Upper lobe of left lung (tissue), 6 donors: ENCODE results near the gene KAT2B. TPM values are rescaled to one million over a fixed set of nuclear protein-coding genes. Genes with fewer than 3 reads are reported as not detected.

Experiments used
- ATAC-seq, 2 donors: fragments of 200-7000 bp; cut with Tn5 transposase; one replicate each; pipeline ENCODE4 v1.9.1; 2022; ENCODE audit warnings: mild to moderate bottlenecking in 2 of 2, moderate library complexity in 2 of 2; ENCODE audit not compliant: low FRiP score in 2 of 2
- DNase-seq, 2 donors: peaks; one replicate each; pipeline ENCODE4 v3.0.0-alpha.2; 2019 to 2020
- H3K27ac ChIP-seq, 4 donors: fragments of 200-600 bp; sonication (generic); one replicate each; pipeline ENCODE4 v1.5.1; 2016 to 2019
- H3K27me3 ChIP-seq, 4 donors: fragments of 200-600 bp; sonication (generic); one replicate each; pipeline ENCODE4 v1.5.1; 2017 to 2019
- H3K36me3 ChIP-seq, 4 donors: fragments of 200-600 bp; sonication (generic); one replicate each; pipeline ENCODE4 v1.5.1; 2016 to 2019
- H3K4me1 ChIP-seq, 4 donors: fragments of 200-600 bp; sonication (generic); one replicate each; pipeline ENCODE4 v1.5.1; 2018 to 2019
- H3K4me3 ChIP-seq, 4 donors: fragments of 200-600 bp; sonication (generic); one replicate each; pipeline ENCODE4 v1.5.1; 2017 to 2019; ENCODE audit warnings: mild to moderate bottlenecking in 2 of 4, moderate library complexity in 1 of 4
- H3K9me3 ChIP-seq, 4 donors: fragments of 200-600 bp; sonication (generic); one replicate each; pipeline ENCODE4 v1.5.1; 2018 to 2019
- CTCF ChIP-seq, 6 experiments: fragments of 450-650 bp in 4 of 6; fragments of 200-600 bp in 2 of 6; sonication (generic) in 2 of 6; IDR thresholded peaks; one replicate each; pipeline ENCODE4 v1.5.1; 2016 to 2019; ENCODE audit warnings: antibody characterized with exemption in 6 of 6
- EP300 ChIP-seq, 4 donors: sonication (generic); formaldehyde crosslinking; IDR thresholded peaks; one replicate each; pipeline ENCODE4 v1.5.1; 2017; ENCODE audit warnings: antibody characterized with exemption in 4 of 4, control low read depth in 2 of 4
- POLR2A ChIP-seq, 4 donors: fragments of 450-650 bp; IDR thresholded peaks; one replicate each; pipeline ENCODE4 v1.5.1; 2016 to 2017; ENCODE audit warnings: antibody characterized with exemption in 4 of 4, mild to moderate bottlenecking in 2 of 4
- POLR2AphosphoS5 ChIP-seq, 2 donors: sonication (generic); formaldehyde crosslinking; IDR thresholded peaks; one replicate each; pipeline ENCODE4 v1.5.1; 2017; ENCODE audit warnings: antibody characterized with exemption in 2 of 2
- WGBS, 2 donors: methylation state at CpG; one replicate each; pipeline ENCODE4 v1.1.5; 2017 to 2018; 5-methylcytosine and 5-hydroxymethylcytosine counted together
- total RNA-seq, 6 donors: library from RNA; depleted of rRNA in 4 of 6; stranded (reverse); fragments of >200 nt in 4 of 6; gene quantifications; one replicate each; pipeline versions ENCODE4 v1.1.0 to v1.2.1, GENCODE V29; 2016 to 2021
- donor health status: DM: no; HTN: no; CAD: no; lungs with moderate emphysema.
- donor health status: DM: no; HTN: yes; CAD: no; lungs with severe emphysema.

Gene KAT2B
- total RNA-seq, 6 donors from 2014 or later = 19.3 to 58.9 (median 31.9) TPM

GRCh38 chr3:20066079-20066478 is 25.8 kb downstream of the KAT2B start:
- Histone ChIP-seq H3K27me3 (no peaks in the 10 kb centered on the region), H3K36me3 (no peaks in the 10 kb centered on the region), H3K4me1 (peaks cover 8 to 16% (median 12%) of the 10 kb centered on the region in 4 donors), H3K4me3 (no peak overlapping the region), H3K27ac (no peak overlapping the region), H3K9me3 (no peaks in the 10 kb centered on the region)
- DNase-seq = no peak
- ATAC-seq = no peak
- no peak for TF ChIP-seq POLR2A (IDR thresholded peaks at IDR 0.05)
- no peak for TF ChIP-seq EP300 (IDR thresholded peaks at IDR 0.05)
- no peak for TF ChIP-seq CTCF (IDR thresholded peaks at IDR 0.05)
- 93 to 94% methylated on average over 1 of the region's 1 CpG for WGBS, 2 donors

GRCh38 chr3:20066850-20067617 is 26.8 kb downstream of the KAT2B start:
- Histone ChIP-seq H3K4me1 (peaks cover 6 to 22% (median 8%) of the 10 kb centered on the region in 4 donors), H3K27ac (no peak overlapping the region), H3K27me3 (no peaks in the 10 kb centered on the region), H3K4me3 (no peak overlapping the region), H3K9me3 (no peaks in the 10 kb centered on the region), H3K36me3 (no peaks in the 10 kb centered on the region)
- 60 to 73% methylated on average over 6 of the region's 6 CpGs for WGBS, 2 donors
- ATAC-seq = peak in 1 of 2 donors; percentile 60
- no peak for DNase-seq
- TF ChIP-seq POLR2AphosphoS5 (IDR thresholded peaks at IDR 0.05) (no peak), CTCF (IDR thresholded peaks at IDR 0.05) (no peak), POLR2A (IDR thresholded peaks at IDR 0.05) (no peak), EP300 (IDR thresholded peaks at IDR 0.05) (no peak)

GRCh38 chr3:20068512-20069177 is 28.4 kb downstream of the KAT2B start:
- Histone ChIP-seq H3K36me3 (peaks cover 0 to 7% (median 0%) of the 10 kb centered on the region in 4 donors), H3K27me3 (no peaks in the 10 kb centered on the region), H3K27ac (no peak overlapping the region), H3K4me1 (peaks cover 6 to 27% (median 14%) of the 10 kb centered on the region in 4 donors), H3K9me3 (no peaks in the 10 kb centered on the region), H3K4me3 (no peak overlapping the region)
- 73 to 77% methylated on average over 3 of the region's 3 CpGs for WGBS, 2 donors
- TF ChIP-seq EP300 (IDR thresholded peaks at IDR 0.05) = no peak
- no peak for TF ChIP-seq POLR2AphosphoS5 (IDR thresholded peaks at IDR 0.05)
- TF ChIP-seq CTCF (IDR thresholded peaks at IDR 0.05) = no peak
- no peak for TF ChIP-seq POLR2A (IDR thresholded peaks at IDR 0.05)
- ATAC-seq (no peak), DNase-seq (no peak)

- H3K36me3 ChIP-seq = peaks cover 0 to 7% (median 0%) of the 10 kb centered on the region in 4 donors
- ATAC-seq (no peak), DNase-seq (no peak)
- TF ChIP-seq POLR2A (IDR thresholded peaks at IDR 0.05) (no peak), EP300 (IDR thresholded peaks at IDR 0.05) (no peak), CTCF (IDR thresholded peaks at IDR 0.05) (no peak), POLR2AphosphoS5 (IDR thresholded peaks at IDR 0.05) (no peak)
- H3K4me3 ChIP-seq = no peak overlapping the region
- H3K27me3 ChIP-seq = no peaks in the 10 kb centered on the region
- no peaks in the 10 kb centered on the region for H3K9me3 ChIP-seq
- peaks cover 6 to 27% (median 14%) of the 10 kb centered on the region in 4 donors for H3K4me1 ChIP-seq
- no peak overlapping the region for H3K27ac ChIP-seq
Observed at GRCh38 chr3:20069178-20069532, 28.9 kb downstream of the KAT2B start.
